Lung (tissue), 12 donors: ENCODE data around the gene BIN2. TPM values are rescaled to one million over a fixed set of nuclear protein-coding genes. Genes with fewer than 3 reads are reported as not detected.
"Not testable (repeated sequence)": the region's sequence is repeated elsewhere in the genome, so short reads cannot be mapped to it uniquely, and the experiment has no call there.

ENCODE experiments used
- ATAC-seq: fragments of 200-7000 bp; cut with Tn5 transposase; one replicate; pipeline ENCODE4 v1.9.1; 2020; ENCODE audit warnings: moderate number of reproducible peaks; ENCODE audit not compliant: insufficient read depth, low FRiP score
- DNase-seq, 3 donors: peaks; one replicate each; pipeline ENCODE4 v3.0.0-alpha.2; 2013 to 2017
- H3K27ac ChIP-seq, 2 donors: one replicate each; pipeline ENCODE4 v1.5.1; 2013; ENCODE audit warnings: mild to moderate bottlenecking in 2 of 2, moderate library complexity in 2 of 2, control low read depth in 1 of 2, inconsistent platforms in 1 of 2, low read depth in 1 of 2, low read length in 1 of 2
- H3K27me3 ChIP-seq, 3 donors: one replicate each; pipeline ENCODE4 v1.5.1; 2013; ENCODE audit warnings: low read length in 2 of 3; ENCODE audit not compliant: control insufficient read depth in 3 of 3, insufficient read depth in 3 of 3
- H3K36me3 ChIP-seq, 4 donors: one replicate each; pipeline ENCODE4 v1.5.1; 2013; ENCODE audit warnings: low read length in 4 of 4, mild to moderate bottlenecking in 1 of 4, moderate library complexity in 1 of 4; ENCODE audit not compliant: control insufficient read depth in 4 of 4, insufficient read depth in 4 of 4
- H3K4me1 ChIP-seq, 5 donors: one replicate each; pipeline ENCODE4 v1.5.1; 2013; ENCODE audit warnings: low read length in 5 of 5, mild to moderate bottlenecking in 2 of 5, moderate library complexity in 1 of 5; ENCODE audit not compliant: control insufficient read depth in 5 of 5, insufficient read depth in 5 of 5
- H3K4me3 ChIP-seq: one replicate; pipeline ENCODE4 v1.5.1; 2013; ENCODE audit warnings: mild to moderate bottlenecking, control low read depth, moderate library complexity
- H3K9ac ChIP-seq, 2 donors: one replicate each; pipeline ENCODE4 v1.5.1; 2013; ENCODE audit warnings: low read length in 2 of 2, control low read depth in 1 of 2; ENCODE audit not compliant: insufficient read depth in 1 of 2
- H3K9me3 ChIP-seq, 4 donors: one replicate each; pipeline ENCODE4 v1.5.1; 2013; ENCODE audit warnings: low read length in 3 of 4, mild to moderate bottlenecking in 1 of 4, moderate library complexity in 1 of 4; ENCODE audit not compliant: control insufficient read depth in 4 of 4, insufficient read depth in 3 of 4
- WGBS, 2 donors: extraction: QIAGEN DNeasy Blood & Tissue Kit; methylation state at CpG; one replicate each; pipeline ENCODE4 v1.1.7; 2013; 5-methylcytosine and 5-hydroxymethylcytosine counted together
- polyA plus RNA-seq, 2 donors: library from polyadenylated mRNA; stranded (reverse); fragments of 200-250 nt; gene quantifications; one replicate each; pipeline ENCODE4 v1.2.1, GENCODE V29; 2013
- total RNA-seq, 2 donors: library from RNA; depleted of rRNA in 1 of 2; stranded (reverse); fragments of >200 nt in 1 of 2; gene quantifications; one replicate each; pipeline ENCODE4 v1.2.1, GENCODE V29; 2014 to 2021
- TF ChIP-seq, protein P1 (sequence below): IDR thresholded peaks from 2 replicates; pipeline ENCODE4 v1.5.1; 2012; ENCODE audit warnings: mild to moderate bottlenecking; ENCODE audit errors: control extremely low read depth, extremely low read depth
- donor health status: control.
- donor health status: control.
- donor health status: Bipolar disorder and iron deficiency.
- donor health status: healthy.
- donor health status: DM: yes; HTN: yes; CAD: no.

Gene BIN2
- total and polyA plus RNA-seq, 4 donors: 12.0 to 54.5 (median 18.1) TPM

DNA sequence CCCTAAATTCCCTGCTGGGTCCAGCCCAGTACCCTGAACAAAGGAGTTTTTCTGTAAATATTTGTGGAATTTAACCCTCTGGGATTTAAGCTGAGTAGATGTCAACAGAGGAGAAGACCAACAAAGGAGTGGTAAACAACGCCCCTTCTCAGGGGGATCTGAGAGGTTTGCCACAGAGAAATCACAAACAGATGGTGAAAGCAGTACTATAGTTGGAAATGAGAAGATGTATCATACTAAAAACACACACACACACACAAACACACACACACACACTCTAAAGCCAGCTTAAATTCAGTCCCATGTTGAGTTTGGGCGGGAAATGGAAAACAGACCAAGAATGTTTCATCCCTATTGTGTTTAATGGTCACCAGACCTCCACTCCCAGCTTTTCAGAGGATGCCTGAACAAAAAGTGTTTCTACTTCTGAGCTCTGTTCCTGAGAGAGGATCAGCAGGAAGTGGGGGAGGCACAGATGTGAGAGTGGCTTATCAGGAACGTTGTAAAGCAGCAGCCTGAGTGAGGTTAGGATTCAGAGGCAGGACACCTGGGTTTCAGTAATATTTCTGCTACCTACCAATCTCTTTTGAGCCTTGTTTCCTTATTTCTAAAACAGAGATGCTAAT, 3.2 kb downstream of the BIN2 start:
- Histone ChIP-seq H3K4me1 (peaks cover 0 to 8% (median 0%) of the 10 kb centered on the region in 5 donors), H3K4me3 (no peak overlapping the region)
- WGBS, 2 donors: 20 to 36% methylated on average over 3 of the region's 3 CpGs

DNA sequence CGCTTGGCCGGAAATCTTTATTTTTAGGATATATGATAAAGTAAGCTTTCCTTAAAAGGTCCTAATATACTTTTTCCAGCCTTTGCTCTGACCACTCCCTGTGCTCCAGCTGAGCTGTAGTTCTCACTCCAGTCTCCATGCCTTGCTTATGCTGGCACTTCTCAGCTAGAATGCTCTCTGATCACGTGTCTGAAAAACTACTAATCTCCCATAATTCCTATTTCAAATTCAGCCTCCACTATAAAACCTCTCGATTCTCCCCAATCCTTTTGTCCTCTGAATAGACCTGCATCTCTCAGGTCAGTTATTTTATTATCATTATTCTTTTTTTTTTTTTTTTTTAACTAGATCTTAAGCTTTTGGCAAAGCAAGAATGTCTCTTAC, 3.7 kb downstream of the BIN2 start:
- Histone ChIP-seq H3K27me3 (no peaks in the 10 kb centered on the region), H3K27ac (no peak overlapping the region), H3K9me3 (no peaks in the 10 kb centered on the region), H3K36me3 (no peaks in the 10 kb centered on the region), H3K9ac (no peak overlapping the region), H3K4me3 (no peak overlapping the region), H3K4me1 (peaks cover 0 to 8% (median 0%) of the 10 kb centered on the region in 5 donors)
- no peak for DNase-seq
- TF ChIP-seq, protein P1, sequence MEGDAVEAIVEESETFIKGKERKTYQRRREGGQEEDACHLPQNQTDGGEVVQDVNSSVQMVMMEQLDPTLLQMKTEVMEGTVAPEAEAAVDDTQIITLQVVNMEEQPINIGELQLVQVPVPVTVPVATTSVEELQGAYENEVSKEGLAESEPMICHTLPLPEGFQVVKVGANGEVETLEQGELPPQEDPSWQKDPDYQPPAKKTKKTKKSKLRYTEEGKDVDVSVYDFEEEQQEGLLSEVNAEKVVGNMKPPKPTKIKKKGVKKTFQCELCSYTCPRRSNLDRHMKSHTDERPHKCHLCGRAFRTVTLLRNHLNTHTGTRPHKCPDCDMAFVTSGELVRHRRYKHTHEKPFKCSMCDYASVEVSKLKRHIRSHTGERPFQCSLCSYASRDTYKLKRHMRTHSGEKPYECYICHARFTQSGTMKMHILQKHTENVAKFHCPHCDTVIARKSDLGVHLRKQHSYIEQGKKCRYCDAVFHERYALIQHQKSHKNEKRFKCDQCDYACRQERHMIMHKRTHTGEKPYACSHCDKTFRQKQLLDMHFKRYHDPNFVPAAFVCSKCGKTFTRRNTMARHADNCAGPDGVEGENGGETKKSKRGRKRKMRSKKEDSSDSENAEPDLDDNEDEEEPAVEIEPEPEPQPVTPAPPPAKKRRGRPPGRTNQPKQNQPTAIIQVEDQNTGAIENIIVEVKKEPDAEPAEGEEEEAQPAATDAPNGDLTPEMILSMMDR: no peak
- ATAC-seq: no peak
- 76 to 80% methylated on average over 4 of the region's 4 CpGs for WGBS, 2 donors

More for the DNA sequence above, 3.2 kb downstream of the BIN2 start:
- ATAC-seq (no peak), DNase-seq (peak in 2 of 3 donors; percentile 7 to 11)
- TF ChIP-seq, protein P1: no peak
- no peaks in the 10 kb centered on the region for H3K36me3 ChIP-seq
- no peaks in the 10 kb centered on the region for H3K27me3 ChIP-seq
- H3K9me3 ChIP-seq: no peaks in the 10 kb centered on the region
- peak overlapping the region in 1 of 2 donors; percentile 15 for H3K9ac ChIP-seq
- H3K27ac ChIP-seq: no peak overlapping the region

DNA sequence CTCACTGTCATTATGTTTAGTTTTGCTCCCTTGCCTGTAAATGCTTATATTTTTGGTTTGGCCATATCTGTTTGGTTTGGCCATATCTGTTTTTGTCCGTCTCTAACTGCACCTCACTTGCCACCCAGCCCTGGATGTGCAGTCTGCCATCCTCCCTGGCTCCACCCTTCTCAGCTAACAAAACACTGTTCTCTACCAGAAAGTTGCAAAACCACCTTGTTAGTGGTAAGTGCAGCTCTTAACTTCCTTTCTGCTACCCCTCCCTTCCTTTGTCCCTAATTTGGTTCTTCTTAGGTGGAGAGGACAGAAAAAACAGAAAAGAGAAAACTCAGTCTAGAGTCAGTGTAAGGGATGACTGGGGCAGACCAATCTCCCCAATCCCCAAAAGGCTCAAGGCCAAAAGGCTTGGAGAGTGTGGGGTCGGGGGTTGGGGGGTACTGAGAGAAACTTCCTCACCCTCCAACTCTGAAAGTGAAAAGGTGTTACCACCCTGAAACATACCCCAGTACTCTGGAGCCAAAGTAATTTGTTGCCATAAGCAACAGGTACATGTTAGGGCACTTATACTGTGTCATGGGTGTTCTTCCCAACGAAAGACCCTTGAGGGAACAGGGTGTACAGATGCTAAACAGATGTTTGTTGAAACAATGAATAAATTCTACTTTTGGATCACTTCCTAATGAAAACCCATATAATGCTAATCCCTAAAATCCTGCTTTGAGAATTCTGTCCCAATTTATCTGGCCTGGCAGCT, 5.0 kb downstream of the BIN2 start:
- no peak for ATAC-seq
- Histone ChIP-seq H3K9me3 (no peaks in the 10 kb centered on the region), H3K4me3 (no peak overlapping the region), H3K27me3 (no peaks in the 10 kb centered on the region), H3K9ac (no peak overlapping the region), H3K36me3 (no peaks in the 10 kb centered on the region), H3K4me1 (peaks cover 0 to 8% (median 0%) of the 10 kb centered on the region in 5 donors), H3K27ac (no peak overlapping the region)
- 34 to 39% methylated on average over 3 of the region's 3 CpGs for WGBS, 2 donors
- DNase-seq: peak in 1 of 3 donors; percentile 28
- TF ChIP-seq, protein P1: no peak

DNA sequence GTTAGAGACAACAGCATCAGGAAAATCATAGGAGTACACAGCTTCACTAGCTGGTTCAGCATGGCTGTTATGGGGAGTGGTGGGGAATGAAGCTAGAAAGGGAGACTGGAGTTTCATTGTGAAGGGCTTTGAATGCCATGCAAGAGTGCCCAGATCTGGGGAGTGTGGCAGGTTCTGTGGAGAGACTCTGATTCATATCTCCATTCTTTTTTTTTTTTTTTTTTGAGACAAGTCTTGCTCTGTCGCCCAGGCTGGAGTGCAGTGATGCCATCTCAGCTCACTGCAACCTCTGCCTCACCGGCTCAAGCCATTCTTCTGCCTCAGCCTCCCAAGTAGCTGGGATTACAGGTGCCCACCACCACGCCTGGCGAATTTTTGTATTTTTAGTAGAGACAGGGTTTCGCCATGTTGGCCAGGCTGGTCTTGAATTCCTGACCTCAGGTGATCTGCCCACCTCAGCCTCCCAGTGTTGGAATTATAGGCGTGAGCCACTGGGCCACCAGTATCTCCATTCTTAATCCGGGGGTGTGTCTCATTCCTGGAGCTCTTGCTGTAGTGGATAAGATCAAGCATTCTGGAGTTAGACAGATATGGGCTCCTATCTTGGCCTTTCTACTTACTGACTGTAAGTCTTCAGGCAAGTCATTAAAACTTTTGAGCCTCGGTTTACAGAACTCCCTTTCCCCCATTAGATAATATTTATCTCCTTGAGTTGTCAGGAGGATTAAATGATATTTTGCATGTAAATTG, 5.7 kb downstream of the BIN2 start:
- ATAC-seq, H3K9ac ChIP-seq, H3K27ac ChIP-seq: not testable (repeated sequence)

More for the DNA sequence above, 5.7 kb downstream of the BIN2 start:
- not testable (repeated sequence) for DNase-seq, H3K27me3 ChIP-seq, H3K4me1 ChIP-seq, H3K36me3 ChIP-seq, H3K9me3 ChIP-seq, H3K4me3 ChIP-seq
- 85% methylated on average over 8 of the region's 8 CpGs for WGBS, 2 donors
